MM.1S (cell line): ENCODE results near the gene COL26A1.

Experiments
- DNase-seq: peaks from one replicate; pipeline ENCODE4 v3.0.0-alpha.2; 2015
- H2AFZ ChIP-seq: fragments of 300-600 bp; sonication (generic); 2 replicates; pipeline ENCODE4 v1.6.0; 2016; ENCODE audit warnings: antibody characterized with exemption, low read length
- H3F3A ChIP-seq: fragments of 300-600 bp; sonication (generic); 2 replicates; pipeline ENCODE4 v1.6.1; 2016; ENCODE audit warnings: mild to moderate bottlenecking, antibody characterized with exemption, low read length, moderate library complexity, mixed read lengths; ENCODE audit not compliant: insufficient read depth
- H3K27ac ChIP-seq: fragments of 300-600 bp; sonication (generic); 2 replicates; pipeline ENCODE4 v1.5.1; 2016; ENCODE audit warnings: mild to moderate bottlenecking, low read length
- H3K27me3 ChIP-seq: fragments of 300-600 bp; sonication (generic); replicated peaks from 2 replicates; pipeline ENCODE4 v1.6.0; 2016; ENCODE audit warnings: low read length; ENCODE audit not compliant: insufficient read depth
- H3K36me3 ChIP-seq: fragments of 300-600 bp; sonication (generic); replicated peaks from 2 replicates; pipeline ENCODE4 v1.6.1; 2016; ENCODE audit warnings: mild to moderate bottlenecking, low read length, mixed read lengths; ENCODE audit not compliant: insufficient read depth
- H3K4me1 ChIP-seq: fragments of 300-600 bp; sonication (generic); 2 replicates; pipeline ENCODE4 v1.6.1; 2016; ENCODE audit warnings: low read length, mixed read lengths
- H3K4me2 ChIP-seq: fragments of 300-600 bp; sonication (generic); 2 replicates; pipeline ENCODE4 v1.6.0; 2016; ENCODE audit warnings: low read depth, low read length
- H3K4me3 ChIP-seq: fragments of 300-600 bp; sonication (generic); 2 replicates; pipeline ENCODE4 v1.5.1; 2016; ENCODE audit warnings: low read length, mixed read lengths
- H3K79me2 ChIP-seq: fragments of 300-600 bp; sonication (generic); 2 replicates; pipeline ENCODE4 v1.6.1; 2016; ENCODE audit warnings: mixed run types, low read length, mixed read lengths
- H3K9ac ChIP-seq: fragments of 300-600 bp; sonication (generic); 2 replicates; pipeline ENCODE4 v1.6.1; 2016; ENCODE audit warnings: low read length, mixed read lengths
- H3K9me2 ChIP-seq: fragments of 300-600 bp; sonication (generic); replicated peaks from 2 replicates; pipeline ENCODE4 v1.6.1; 2016; ENCODE audit warnings: mild to moderate bottlenecking, low read length, mixed read lengths; ENCODE audit not compliant: insufficient read depth
- H3K9me3 ChIP-seq: fragments of 300-600 bp; sonication (generic); replicated peaks from 2 replicates; pipeline ENCODE4 v1.6.1; 2016; ENCODE audit warnings: mild to moderate bottlenecking, low read length, mixed read lengths; ENCODE audit not compliant: insufficient read depth
- H4K20me1 ChIP-seq: fragments of 300-600 bp; sonication (generic); 2 replicates; pipeline ENCODE4 v1.6.1; 2016; ENCODE audit warnings: mild to moderate bottlenecking, low read length, moderate library complexity, mixed read lengths; ENCODE audit not compliant: insufficient read depth
- EZH2 ChIP-seq: fragments of 300-600 bp; sonication (generic); optimal IDR thresholded peaks from 2 replicates; pipeline ENCODE3; 2017; ENCODE audit warnings: low read depth, mild to moderate bottlenecking, antibody characterized with exemption, low read length, mixed read lengths
- EZH2phosphoT487 ChIP-seq: fragments of 300-600 bp; sonication (generic); IDR thresholded peaks from 2 replicates; pipeline ENCODE4 v1.6.1; 2018; ENCODE audit warnings: antibody characterized with exemption, low read length
- TF ChIP-seq, protein P1 (sequence below): fragments of 300-600 bp; sonication (generic); IDR thresholded peaks from 2 replicates; pipeline ENCODE4 v1.5.1; 2016; ENCODE audit warnings: antibody characterized with exemption, low read length, mixed read lengths

COL26A1 gene

DNA sequence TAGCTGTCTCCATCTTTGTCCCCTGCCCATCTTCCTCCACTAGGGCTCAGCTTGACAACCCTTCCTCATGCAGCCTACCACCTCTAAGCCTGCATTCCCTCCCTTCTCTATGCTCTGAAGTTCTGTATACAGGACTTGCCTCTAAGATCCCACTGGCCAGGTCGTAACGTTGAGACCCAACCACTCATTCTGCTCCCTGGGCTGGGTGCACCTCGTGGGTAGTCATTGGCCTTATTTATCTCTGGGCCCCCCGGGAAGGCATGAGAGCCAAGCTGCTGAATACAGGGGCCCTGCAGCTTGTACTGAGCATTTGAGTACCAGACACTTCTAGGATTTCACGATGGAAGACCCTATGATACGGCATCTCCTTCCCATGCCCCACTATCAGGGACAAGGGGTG, 235.3 kb downstream of the COL26A1 start:
- no peaks in the 10 kb centered on the region for H3K79me2 ChIP-seq
- H3K9me3 ChIP-seq = no peaks in the 10 kb centered on the region
- no peaks in the 10 kb centered on the region for H4K20me1 ChIP-seq
- no peaks in the 10 kb centered on the region for H3K4me1 ChIP-seq
- no peak overlapping the region for H3K9ac ChIP-seq
- H3K27me3 ChIP-seq = peaks cover 13% of the 10 kb centered on the region
- H3K36me3 ChIP-seq = no peaks in the 10 kb centered on the region
- H3K4me3 ChIP-seq = no peak overlapping the region
- H3K9me2 ChIP-seq = no peaks in the 10 kb centered on the region
- H3K4me2 ChIP-seq = no peak overlapping the region
- no peak overlapping the region for H3K27ac ChIP-seq
- DNase-seq = no peak
- H3F3A ChIP-seq = no peaks in the 10 kb centered on the region
- H2AFZ ChIP-seq = no peak overlapping the region
- TF ChIP-seq, protein P1, sequence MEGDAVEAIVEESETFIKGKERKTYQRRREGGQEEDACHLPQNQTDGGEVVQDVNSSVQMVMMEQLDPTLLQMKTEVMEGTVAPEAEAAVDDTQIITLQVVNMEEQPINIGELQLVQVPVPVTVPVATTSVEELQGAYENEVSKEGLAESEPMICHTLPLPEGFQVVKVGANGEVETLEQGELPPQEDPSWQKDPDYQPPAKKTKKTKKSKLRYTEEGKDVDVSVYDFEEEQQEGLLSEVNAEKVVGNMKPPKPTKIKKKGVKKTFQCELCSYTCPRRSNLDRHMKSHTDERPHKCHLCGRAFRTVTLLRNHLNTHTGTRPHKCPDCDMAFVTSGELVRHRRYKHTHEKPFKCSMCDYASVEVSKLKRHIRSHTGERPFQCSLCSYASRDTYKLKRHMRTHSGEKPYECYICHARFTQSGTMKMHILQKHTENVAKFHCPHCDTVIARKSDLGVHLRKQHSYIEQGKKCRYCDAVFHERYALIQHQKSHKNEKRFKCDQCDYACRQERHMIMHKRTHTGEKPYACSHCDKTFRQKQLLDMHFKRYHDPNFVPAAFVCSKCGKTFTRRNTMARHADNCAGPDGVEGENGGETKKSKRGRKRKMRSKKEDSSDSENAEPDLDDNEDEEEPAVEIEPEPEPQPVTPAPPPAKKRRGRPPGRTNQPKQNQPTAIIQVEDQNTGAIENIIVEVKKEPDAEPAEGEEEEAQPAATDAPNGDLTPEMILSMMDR = no peak
- TF ChIP-seq EZH2 = no peak
- TF ChIP-seq EZH2phosphoT487 = no peak

DNA sequence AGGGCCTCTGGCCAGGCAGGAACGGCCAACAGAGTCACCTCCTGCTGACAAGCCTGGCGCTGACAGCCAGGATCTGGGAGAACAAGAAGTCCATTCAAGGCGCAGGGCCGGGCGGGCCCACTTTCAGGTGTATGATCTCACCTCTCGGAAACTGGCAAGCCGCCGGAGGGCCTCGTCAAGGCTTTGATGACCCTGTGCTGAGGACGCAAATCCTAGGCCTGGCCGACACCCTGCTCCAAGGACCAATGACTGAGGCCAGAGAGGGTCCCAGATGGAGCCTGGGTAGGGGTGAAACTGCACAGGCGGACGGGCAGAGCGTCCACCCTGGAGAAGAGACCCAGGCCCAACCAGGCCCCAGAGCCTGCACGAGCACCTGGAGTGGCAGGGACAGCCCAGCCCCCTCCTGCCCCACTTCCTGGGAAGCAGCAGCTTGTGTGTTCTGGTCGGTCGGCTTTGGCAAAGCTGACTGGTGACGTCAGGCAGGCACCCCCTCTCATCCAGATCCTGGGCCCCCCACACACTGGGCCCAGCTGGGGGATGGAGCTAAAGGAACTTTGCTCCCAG, 235.8 kb downstream of the COL26A1 start:
- no peaks in the 10 kb centered on the region for H3K79me2 ChIP-seq
- no peak overlapping the region for H3K4me3 ChIP-seq
- H3K36me3 ChIP-seq = no peaks in the 10 kb centered on the region
- no peak overlapping the region for H2AFZ ChIP-seq
- H3K27ac ChIP-seq = no peak overlapping the region
- H4K20me1 ChIP-seq = no peaks in the 10 kb centered on the region
- H3K9me2 ChIP-seq = no peaks in the 10 kb centered on the region
- no peaks in the 10 kb centered on the region for H3K4me1 ChIP-seq
- no peaks in the 10 kb centered on the region for H3F3A ChIP-seq
- H3K4me2 ChIP-seq = no peak overlapping the region
- H3K9me3 ChIP-seq = no peaks in the 10 kb centered on the region
- H3K27me3 ChIP-seq = peaks cover 10% of the 10 kb centered on the region
- DNase-seq = no peak
- TF ChIP-seq, protein P1 = no peak
- TF ChIP-seq EZH2 = no peak
- TF ChIP-seq EZH2phosphoT487 = no peak
- H3K9ac ChIP-seq = no peak overlapping the region

DNA sequence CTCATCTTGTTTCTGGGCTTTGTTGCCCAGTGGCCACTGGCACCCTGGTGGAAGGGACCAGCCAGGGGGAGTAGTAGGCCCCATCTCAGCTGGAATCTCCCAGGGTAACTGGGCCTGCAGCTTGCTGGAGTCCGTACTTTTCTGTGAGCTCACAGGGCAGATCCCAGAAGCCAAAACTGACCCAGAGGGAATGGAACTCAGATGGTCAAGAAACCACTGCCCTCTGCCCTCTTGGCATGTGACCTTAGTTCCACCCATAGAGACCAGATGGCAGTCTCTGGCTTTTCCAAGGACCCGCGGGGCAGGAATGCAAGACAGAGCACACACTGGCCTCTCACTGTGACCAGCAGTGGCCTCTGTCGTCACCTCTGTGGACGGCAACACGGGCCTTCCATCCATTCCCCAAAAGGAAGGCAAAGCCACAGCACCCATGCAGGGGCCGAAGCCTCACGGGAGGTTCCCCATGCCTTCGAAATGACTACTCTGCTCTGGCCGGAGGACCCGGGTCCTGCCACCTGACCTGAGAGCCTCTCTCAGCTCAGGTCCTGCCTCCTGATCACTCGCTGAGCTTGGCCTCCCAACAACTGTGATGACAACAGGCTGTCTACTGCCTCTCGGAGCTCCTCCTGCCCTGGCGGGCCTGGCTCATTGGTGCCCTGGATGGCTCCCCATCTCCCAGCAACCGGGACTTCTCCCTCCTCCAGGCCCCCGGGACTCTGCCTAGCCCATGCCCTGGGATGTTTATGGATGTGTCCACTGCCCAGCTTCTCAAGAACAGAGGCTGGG, 236.5 kb downstream of the COL26A1 start:
- Histone ChIP-seq H2AFZ (no peak overlapping the region), H3K9ac (no peak overlapping the region), H3K4me2 (no peak overlapping the region), H3K4me1 (no peaks in the 10 kb centered on the region), H3K9me3 (no peaks in the 10 kb centered on the region), H3K4me3 (no peak overlapping the region), H3K27ac (no peak overlapping the region), H3F3A (no peaks in the 10 kb centered on the region), H4K20me1 (no peaks in the 10 kb centered on the region), H3K27me3 (peaks cover 6% of the 10 kb centered on the region), H3K9me2 (no peaks in the 10 kb centered on the region), H3K36me3 (no peaks in the 10 kb centered on the region), H3K79me2 (no peaks in the 10 kb centered on the region)
- DNase-seq = no peak
- TF ChIP-seq, protein P1 = no peak
- TF ChIP-seq EZH2 (no peak), EZH2phosphoT487 (no peak)
